HepG2 (cell line): ENCODE results near the gene ITGA6. TPM values are rescaled to one million over a fixed set of nuclear protein-coding genes. Genes with fewer than 3 reads are reported as not detected.

Source experiments
- CCAR2 ChIP-seq: fragments of 200-400 bp; formaldehyde crosslinking; optimal IDR thresholded peaks from 2 replicates; pipeline ENCODE3; 2018; ENCODE audit warnings: low read depth, mild to moderate bottlenecking, low read length, moderate library complexity
- FOXO1 ChIP-seq: sonication (generic); formaldehyde crosslinking; IDR thresholded peaks from 2 replicates; pipeline ENCODE4 v1.4.0; 2020; ENCODE audit warnings: missing genetic modification reagents
- GABPB1 ChIP-seq: IDR thresholded peaks from 2 replicates; pipeline ENCODE4 v1.6.1; 2016; ENCODE audit warnings: mild to moderate bottlenecking, missing genetic modification reagents, moderate library complexity, missing compliant biosample characterization
- GPN1 ChIP-seq: sonication (generic); formaldehyde crosslinking; IDR thresholded peaks from 2 replicates; pipeline ENCODE4 v1.5.1; 2020; ENCODE audit warnings: missing genetic modification reagents, borderline replicate concordance
- HES4 ChIP-seq: sonication (generic); formaldehyde crosslinking; IDR thresholded peaks from 2 replicates; pipeline ENCODE4 v1.9.0; 2021; ENCODE audit warnings: mild to moderate bottlenecking, missing genetic modification reagents, borderline replicate concordance
- HOXA9 ChIP-seq: sonication (generic); formaldehyde crosslinking; IDR thresholded peaks from 2 replicates; pipeline ENCODE4 v1.8.1; 2022; ENCODE audit warnings: missing genetic modification reagents, mild to moderate bottlenecking, moderate library complexity, borderline replicate concordance
- IKZF4 ChIP-seq: sonication (generic); formaldehyde crosslinking; IDR thresholded peaks from 2 replicates; pipeline ENCODE4 v1.5.1; 2020; ENCODE audit warnings: borderline replicate concordance, mild to moderate bottlenecking, low read depth, missing genetic modification reagents; ENCODE audit errors: not compliant biosample characterization
- ISX ChIP-seq: sonication (generic); formaldehyde crosslinking; conservative IDR thresholded peaks from 2 replicates; pipeline ENCODE4 v1.5.0; 2020; ENCODE audit warnings: missing genetic modification reagents
- KDM5A ChIP-seq: fragments of 200-600 bp; sonication (generic); IDR thresholded peaks from 2 replicates; pipeline ENCODE4 v1.7.0; 2018; ENCODE audit warnings: antibody characterized with exemption, mild to moderate bottlenecking, low read length, borderline replicate concordance
- ZNF20 ChIP-seq: sonication (generic); formaldehyde crosslinking; IDR thresholded peaks from 2 replicates; pipeline ENCODE4 v1.4.0; 2020; ENCODE audit warnings: mild to moderate bottlenecking, moderate library complexity, missing genetic modification reagents
- ZNF256 ChIP-seq: sonication (generic); formaldehyde crosslinking; conservative IDR thresholded peaks from 2 replicates; pipeline ENCODE4 v1.4.0; 2020; ENCODE audit warnings: missing genetic modification reagents
- ZNF530 ChIP-seq: sonication (generic); formaldehyde crosslinking; IDR thresholded peaks from 2 replicates; pipeline ENCODE4 v1.5.0; 2020; ENCODE audit warnings: low read depth, mild to moderate bottlenecking, missing genetic modification reagents
- polyA plus RNA-seq, 8 experiments: library from polyadenylated mRNA; depleted of rRNA in 3 of 8; stranded (reverse) in 7 of 8; unstranded in 1 of 8; fragments of >200 nt; fragmentation: Illumina TruSeq in 4 of 8; extraction: Trizol in 4 of 8; gene quantifications; 2 replicates each; pipeline versions ENCODE4 v1.2.1 to v1.2.3, GENCODE V29; 2011 to 2016; ENCODE audit warnings: low read depth in 4 of 8, missing spikeins in 1 of 8, mixed read lengths in 1 of 8; ENCODE audit not compliant: insufficient read depth in 1 of 8
- total RNA-seq, 5 experiments: library from RNA; depleted of rRNA; stranded (reverse); fragments of >200 nt; fragmentation: Illumina TruSeq; extraction: Trizol; gene quantifications; 2 replicates each; pipeline ENCODE4 v1.2.3, GENCODE V29; 2016; ENCODE audit warnings: low read depth in 1 of 5
- TF ChIP-seq, protein P1 (sequence below): sonication (generic); formaldehyde crosslinking; IDR thresholded peaks from 2 replicates; pipeline ENCODE4 v1.8.0; 2022; ENCODE audit warnings: mild to moderate bottlenecking, missing genetic modification reagents, moderate library complexity
- TF ChIP-seq, protein P2 (sequence below): IDR thresholded peaks from 2 replicates; pipeline ENCODE4 v1.4.0; 2020; ENCODE audit warnings: mild to moderate bottlenecking, missing genetic modification reagents
- TF ChIP-seq, protein P3 (sequence below): sonication (generic); formaldehyde crosslinking; IDR thresholded peaks from 2 replicates; pipeline ENCODE4 v1.5.0; 2020; ENCODE audit warnings: missing genetic modification reagents, mild to moderate bottlenecking, borderline replicate concordance
- TF ChIP-seq, protein P4 (sequence below): IDR thresholded peaks from 2 replicates; pipeline ENCODE4 v1.6.1; 2012; ENCODE audit warnings: low read depth, low read length, improper control_type of control experiment
- TF ChIP-seq, protein P5 (sequence below): sonication (generic); formaldehyde crosslinking; IDR thresholded peaks from 2 replicates; pipeline ENCODE4 v1.4.0; 2020; ENCODE audit warnings: missing genetic modification reagents

ITGA6 gene
- total and polyA plus RNA-seq, 2 of the 13 experiments (the other 11 are each of a cell fraction or from before 2014, with no cell fraction given) = 24.0 to 92.5 TPM

DNA sequence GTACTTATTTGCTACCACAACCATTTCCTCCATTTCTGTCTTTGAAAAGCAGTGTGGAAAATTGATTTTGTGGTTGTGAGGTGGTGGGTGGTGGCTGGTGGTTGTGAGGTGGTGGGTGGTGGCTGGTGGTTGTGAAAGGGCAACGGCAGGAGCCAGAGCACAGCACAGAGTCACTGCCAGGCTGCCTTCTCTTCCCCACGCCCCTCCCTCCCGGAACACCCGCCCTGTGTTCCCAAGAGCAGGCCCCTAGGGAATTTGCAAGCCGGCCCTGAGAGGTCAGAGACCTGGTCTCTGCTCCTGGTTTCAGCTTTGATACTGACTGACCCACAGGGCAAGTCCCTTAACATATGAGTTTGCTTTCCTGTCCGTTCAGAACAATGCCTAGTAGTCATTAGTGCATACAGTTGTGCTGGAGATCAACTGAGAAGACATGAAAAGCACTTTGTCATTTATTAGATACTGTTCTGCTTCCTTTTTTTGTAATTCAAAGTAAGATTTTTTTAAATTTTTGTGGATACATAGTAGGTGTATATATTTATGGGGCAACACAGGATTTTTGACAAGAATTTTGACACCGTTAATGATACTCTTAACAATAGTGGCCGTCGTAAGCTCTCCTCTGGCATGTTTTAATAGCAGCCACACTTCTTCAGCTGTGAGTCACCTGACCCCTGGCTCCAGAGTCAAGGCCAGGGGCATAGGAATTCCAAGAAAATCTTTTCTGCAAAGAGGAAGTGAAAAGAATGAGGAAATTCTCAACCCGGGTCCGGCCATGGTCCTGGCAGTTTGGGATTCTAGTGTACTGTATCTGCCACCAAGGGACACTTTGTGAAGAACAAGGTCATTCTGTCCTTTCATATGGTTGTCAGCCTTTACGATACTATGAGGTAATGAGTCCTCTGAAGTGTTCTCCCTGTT, 53.2 kb downstream of the ITGA6 start (continued):
- peak; percentile 56; the same call in 1 of the 2 replicates for TF ChIP-seq FOXO1 (CRISPR knock-in tag)
- TF ChIP-seq ZNF530 (CRISPR knock-in tag) = no peak
- no peak for TF ChIP-seq ZNF20 (CRISPR knock-in tag)
- peak; percentile 56 for TF ChIP-seq GABPB1
- no peak for TF ChIP-seq GPN1
- TF ChIP-seq KDM5A = no peak
- TF ChIP-seq HOXA9 (CRISPR knock-in tag) = no peak
- TF ChIP-seq CCAR2 = no peak
- no peak for TF ChIP-seq IKZF4 (CRISPR knock-in tag)
- TF ChIP-seq, protein P1, sequence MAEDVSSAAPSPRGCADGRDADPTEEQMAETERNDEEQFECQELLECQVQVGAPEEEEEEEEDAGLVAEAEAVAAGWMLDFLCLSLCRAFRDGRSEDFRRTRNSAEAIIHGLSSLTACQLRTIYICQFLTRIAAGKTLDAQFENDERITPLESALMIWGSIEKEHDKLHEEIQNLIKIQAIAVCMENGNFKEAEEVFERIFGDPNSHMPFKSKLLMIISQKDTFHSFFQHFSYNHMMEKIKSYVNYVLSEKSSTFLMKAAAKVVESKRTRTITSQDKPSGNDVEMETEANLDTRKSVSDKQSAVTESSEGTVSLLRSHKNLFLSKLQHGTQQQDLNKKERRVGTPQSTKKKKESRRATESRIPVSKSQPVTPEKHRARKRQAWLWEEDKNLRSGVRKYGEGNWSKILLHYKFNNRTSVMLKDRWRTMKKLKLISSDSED (CRISPR knock-in tag) = no peak
- TF ChIP-seq, protein P2, sequence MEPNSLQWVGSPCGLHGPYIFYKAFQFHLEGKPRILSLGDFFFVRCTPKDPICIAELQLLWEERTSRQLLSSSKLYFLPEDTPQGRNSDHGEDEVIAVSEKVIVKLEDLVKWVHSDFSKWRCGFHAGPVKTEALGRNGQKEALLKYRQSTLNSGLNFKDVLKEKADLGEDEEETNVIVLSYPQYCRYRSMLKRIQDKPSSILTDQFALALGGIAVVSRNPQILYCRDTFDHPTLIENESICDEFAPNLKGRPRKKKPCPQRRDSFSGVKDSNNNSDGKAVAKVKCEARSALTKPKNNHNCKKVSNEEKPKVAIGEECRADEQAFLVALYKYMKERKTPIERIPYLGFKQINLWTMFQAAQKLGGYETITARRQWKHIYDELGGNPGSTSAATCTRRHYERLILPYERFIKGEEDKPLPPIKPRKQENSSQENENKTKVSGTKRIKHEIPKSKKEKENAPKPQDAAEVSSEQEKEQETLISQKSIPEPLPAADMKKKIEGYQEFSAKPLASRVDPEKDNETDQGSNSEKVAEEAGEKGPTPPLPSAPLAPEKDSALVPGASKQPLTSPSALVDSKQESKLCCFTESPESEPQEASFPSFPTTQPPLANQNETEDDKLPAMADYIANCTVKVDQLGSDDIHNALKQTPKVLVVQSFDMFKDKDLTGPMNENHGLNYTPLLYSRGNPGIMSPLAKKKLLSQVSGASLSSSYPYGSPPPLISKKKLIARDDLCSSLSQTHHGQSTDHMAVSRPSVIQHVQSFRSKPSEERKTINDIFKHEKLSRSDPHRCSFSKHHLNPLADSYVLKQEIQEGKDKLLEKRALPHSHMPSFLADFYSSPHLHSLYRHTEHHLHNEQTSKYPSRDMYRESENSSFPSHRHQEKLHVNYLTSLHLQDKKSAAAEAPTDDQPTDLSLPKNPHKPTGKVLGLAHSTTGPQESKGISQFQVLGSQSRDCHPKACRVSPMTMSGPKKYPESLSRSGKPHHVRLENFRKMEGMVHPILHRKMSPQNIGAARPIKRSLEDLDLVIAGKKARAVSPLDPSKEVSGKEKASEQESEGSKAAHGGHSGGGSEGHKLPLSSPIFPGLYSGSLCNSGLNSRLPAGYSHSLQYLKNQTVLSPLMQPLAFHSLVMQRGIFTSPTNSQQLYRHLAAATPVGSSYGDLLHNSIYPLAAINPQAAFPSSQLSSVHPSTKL (CRISPR knock-in tag) = peak; percentile 90
- TF ChIP-seq, protein P3, sequence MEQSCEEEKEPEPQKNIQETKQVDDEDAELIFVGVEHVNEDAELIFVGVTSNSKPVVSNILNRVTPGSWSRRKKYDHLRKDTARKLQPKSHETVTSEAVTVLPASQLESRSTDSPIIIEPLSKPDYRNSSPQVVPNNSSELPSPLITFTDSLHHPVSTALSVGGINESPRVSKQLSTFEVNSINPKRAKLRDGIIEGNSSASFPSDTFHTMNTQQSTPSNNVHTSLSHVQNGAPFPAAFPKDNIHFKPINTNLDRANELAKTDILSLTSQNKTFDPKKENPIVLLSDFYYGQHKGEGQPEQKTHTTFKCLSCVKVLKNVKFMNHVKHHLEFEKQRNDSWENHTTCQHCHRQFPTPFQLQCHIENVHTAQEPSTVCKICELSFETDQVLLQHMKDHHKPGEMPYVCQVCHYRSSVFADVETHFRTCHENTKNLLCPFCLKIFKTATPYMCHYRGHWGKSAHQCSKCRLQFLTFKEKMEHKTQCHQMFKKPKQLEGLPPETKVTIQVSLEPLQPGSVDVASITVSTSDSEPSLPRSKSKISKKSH (CRISPR knock-in tag) = no peak
- no peak for TF ChIP-seq HES4 (CRISPR knock-in tag)
- TF ChIP-seq, protein P4, sequence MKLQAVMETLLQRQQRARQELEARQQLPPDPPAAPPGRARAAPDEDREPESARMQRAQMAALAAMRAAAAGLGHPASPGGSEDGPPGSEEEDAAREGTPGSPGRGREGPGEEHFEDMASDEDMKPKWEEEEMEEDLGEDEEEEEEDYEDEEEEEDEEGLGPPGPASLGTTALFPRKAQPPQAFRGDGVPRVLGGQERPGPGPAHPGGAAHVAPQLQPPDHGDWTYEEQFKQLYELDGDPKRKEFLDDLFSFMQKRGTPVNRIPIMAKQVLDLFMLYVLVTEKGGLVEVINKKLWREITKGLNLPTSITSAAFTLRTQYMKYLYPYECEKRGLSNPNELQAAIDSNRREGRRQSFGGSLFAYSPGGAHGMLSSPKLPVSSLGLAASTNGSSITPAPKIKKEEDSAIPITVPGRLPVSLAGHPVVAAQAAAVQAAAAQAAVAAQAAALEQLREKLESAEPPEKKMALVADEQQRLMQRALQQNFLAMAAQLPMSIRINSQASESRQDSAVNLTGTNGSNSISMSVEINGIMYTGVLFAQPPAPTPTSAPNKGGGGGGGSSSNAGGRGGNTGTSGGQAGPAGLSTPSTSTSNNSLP = peak; percentile 49; the same call in 1 of the 2 replicates
- no peak for TF ChIP-seq ISX (CRISPR knock-in tag)
- no peak for TF ChIP-seq ZNF256
- TF ChIP-seq, protein P5, sequence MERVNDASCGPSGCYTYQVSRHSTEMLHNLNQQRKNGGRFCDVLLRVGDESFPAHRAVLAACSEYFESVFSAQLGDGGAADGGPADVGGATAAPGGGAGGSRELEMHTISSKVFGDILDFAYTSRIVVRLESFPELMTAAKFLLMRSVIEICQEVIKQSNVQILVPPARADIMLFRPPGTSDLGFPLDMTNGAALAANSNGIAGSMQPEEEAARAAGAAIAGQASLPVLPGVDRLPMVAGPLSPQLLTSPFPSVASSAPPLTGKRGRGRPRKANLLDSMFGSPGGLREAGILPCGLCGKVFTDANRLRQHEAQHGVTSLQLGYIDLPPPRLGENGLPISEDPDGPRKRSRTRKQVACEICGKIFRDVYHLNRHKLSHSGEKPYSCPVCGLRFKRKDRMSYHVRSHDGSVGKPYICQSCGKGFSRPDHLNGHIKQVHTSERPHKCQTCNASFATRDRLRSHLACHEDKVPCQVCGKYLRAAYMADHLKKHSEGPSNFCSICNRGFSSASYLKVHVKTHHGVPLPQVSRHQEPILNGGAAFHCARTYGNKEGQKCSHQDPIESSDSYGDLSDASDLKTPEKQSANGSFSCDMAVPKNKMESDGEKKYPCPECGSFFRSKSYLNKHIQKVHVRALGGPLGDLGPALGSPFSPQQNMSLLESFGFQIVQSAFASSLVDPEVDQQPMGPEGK (CRISPR knock-in tag) = peak; percentile 78
